GM12878 (cell line): Measurements from ENCODE around the gene HMGN4. TPM values are rescaled to one million over a fixed set of nuclear protein-coding genes. Genes with fewer than 3 reads are reported as not detected.

Experiments
- BACH1 ChIP-seq: fragments of 450-650 bp; IDR thresholded peaks from 2 replicates; pipeline ENCODE4 v1.6.1; 2017; ENCODE audit warnings: mild to moderate bottlenecking, borderline replicate concordance
- CBX5 ChIP-seq: sonication (generic); IDR thresholded peaks from 2 replicates; pipeline ENCODE4 v1.6.1; 2016; ENCODE audit warnings: low read depth, moderate library complexity, mild to moderate bottlenecking, inconsistent platforms
- DPF2 ChIP-seq: fragments of 450-650 bp; IDR thresholded peaks from 2 replicates; pipeline ENCODE4 v1.6.1; 2017; ENCODE audit warnings: mild to moderate bottlenecking
- TCF12 ChIP-seq: IDR thresholded peaks from 2 replicates; pipeline ENCODE4 v1.6.1; 2011; ENCODE audit warnings: low read depth, mild to moderate bottlenecking, low read length
- ZNF592 ChIP-seq: fragments of 450-650 bp; IDR thresholded peaks from 2 replicates; pipeline ENCODE4 v1.6.1; 2017; ENCODE audit warnings: mild to moderate bottlenecking, moderate library complexity
- polyA plus RNA-seq, 11 experiments: library from polyadenylated mRNA; depleted of rRNA in 4 of 11; unstranded in 6 of 11; stranded (reverse) in 5 of 11; fragments of >200 nt; fragmentation: Nextera tagmentation in 4 of 11; fragmentation: Illumina TruSeq in 1 of 11; extraction: Ambion mirVana in 4 of 11; extraction: Trizol in 1 of 11; gene quantifications; 1 replicate in 1 of 11; 2 replicates in 10 of 11; pipeline versions ENCODE4 v1.2.1 to v1.2.3, GENCODE V29; 2011 to 2016; ENCODE audit warnings: inconsistent platforms in 2 of 11, missing spikeins in 2 of 11, low read depth in 1 of 11
- total RNA-seq, 4 experiments: library from RNA; depleted of rRNA in 3 of 4; stranded (reverse); fragments of >200 nt in 3 of 4; fragmentation: Illumina TruSeq in 1 of 4; extraction: Trizol in 1 of 4; gene quantifications; 2 replicates each; pipeline versions ENCODE4 v1.2.1 to v1.2.3, GENCODE V29; 2013 to 2021
- TF ChIP-seq, protein P1 (sequence below): IDR thresholded peaks from 2 replicates; pipeline ENCODE4 v1.6.1; 2012; ENCODE audit warnings: mild to moderate bottlenecking, low read depth, low read length

The HMGN4 gene
- total and polyA plus RNA-seq, 10 of the 15 experiments (the other 5 are each of a cell fraction or from before 2014, with no cell fraction given) = 26.7 to 99.1 (median 76.7) TPM

DNA sequence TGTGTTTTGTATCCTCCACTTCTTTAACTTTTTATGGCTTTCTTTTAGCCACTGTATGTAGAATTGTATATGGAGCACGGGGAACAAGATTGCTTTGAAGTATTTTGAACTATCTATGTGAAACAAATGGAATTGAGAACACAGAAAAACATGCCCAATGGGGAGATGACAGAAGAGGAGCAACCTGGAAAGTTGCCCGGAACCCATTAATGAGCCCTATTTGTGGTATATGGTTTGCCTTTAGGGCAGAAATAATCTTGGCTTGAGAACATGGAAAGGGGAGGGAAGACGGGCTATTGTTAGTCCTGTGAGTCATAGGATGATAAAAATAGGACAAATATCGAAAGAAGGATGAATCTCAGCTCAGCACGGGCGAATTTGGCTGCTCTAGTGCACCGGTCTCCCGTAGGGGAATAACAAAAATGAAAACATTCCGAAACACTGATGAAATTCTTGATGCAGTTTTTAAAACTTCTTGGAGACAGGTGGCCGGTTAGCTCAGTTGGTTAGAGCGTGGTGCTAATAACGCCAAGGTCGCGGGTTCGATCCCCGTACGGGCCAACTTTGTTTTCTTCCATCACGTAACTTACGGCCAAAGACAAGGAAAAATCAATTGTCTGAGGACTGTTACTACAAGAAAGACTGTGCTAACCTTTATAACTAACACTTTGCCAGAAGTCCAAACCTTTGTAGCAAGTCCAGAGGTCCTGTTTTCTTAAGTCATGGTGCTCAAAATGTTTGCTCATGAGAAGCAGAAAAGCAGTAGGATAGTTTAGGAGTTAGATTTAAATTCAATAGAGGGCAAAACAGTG is 15.7 kb downstream of the HMGN4 start (continued):
- TF ChIP-seq ZNF592 = no peak
- peak; percentile 74 for TF ChIP-seq TCF12
- no peak for TF ChIP-seq DPF2
- TF ChIP-seq, protein P1, sequence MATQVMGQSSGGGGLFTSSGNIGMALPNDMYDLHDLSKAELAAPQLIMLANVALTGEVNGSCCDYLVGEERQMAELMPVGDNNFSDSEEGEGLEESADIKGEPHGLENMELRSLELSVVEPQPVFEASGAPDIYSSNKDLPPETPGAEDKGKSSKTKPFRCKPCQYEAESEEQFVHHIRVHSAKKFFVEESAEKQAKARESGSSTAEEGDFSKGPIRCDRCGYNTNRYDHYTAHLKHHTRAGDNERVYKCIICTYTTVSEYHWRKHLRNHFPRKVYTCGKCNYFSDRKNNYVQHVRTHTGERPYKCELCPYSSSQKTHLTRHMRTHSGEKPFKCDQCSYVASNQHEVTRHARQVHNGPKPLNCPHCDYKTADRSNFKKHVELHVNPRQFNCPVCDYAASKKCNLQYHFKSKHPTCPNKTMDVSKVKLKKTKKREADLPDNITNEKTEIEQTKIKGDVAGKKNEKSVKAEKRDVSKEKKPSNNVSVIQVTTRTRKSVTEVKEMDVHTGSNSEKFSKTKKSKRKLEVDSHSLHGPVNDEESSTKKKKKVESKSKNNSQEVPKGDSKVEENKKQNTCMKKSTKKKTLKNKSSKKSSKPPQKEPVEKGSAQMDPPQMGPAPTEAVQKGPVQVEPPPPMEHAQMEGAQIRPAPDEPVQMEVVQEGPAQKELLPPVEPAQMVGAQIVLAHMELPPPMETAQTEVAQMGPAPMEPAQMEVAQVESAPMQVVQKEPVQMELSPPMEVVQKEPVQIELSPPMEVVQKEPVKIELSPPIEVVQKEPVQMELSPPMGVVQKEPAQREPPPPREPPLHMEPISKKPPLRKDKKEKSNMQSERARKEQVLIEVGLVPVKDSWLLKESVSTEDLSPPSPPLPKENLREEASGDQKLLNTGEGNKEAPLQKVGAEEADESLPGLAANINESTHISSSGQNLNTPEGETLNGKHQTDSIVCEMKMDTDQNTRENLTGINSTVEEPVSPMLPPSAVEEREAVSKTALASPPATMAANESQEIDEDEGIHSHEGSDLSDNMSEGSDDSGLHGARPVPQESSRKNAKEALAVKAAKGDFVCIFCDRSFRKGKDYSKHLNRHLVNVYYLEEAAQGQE = no peak
- TF ChIP-seq CBX5 = no peak
- no peak for TF ChIP-seq BACH1
